GM19099 (cell line): ENCODE results near the gene GRAMD1B.

Source experiments
- POLR2A ChIP-seq: IDR thresholded peaks from 3 replicates; pipeline ENCODE4 v1.6.1; 2011; ENCODE audit warnings: low read depth; ENCODE audit not compliant: insufficient read length; ENCODE audit errors: extremely low read depth

The GRAMD1B gene

DNA sequence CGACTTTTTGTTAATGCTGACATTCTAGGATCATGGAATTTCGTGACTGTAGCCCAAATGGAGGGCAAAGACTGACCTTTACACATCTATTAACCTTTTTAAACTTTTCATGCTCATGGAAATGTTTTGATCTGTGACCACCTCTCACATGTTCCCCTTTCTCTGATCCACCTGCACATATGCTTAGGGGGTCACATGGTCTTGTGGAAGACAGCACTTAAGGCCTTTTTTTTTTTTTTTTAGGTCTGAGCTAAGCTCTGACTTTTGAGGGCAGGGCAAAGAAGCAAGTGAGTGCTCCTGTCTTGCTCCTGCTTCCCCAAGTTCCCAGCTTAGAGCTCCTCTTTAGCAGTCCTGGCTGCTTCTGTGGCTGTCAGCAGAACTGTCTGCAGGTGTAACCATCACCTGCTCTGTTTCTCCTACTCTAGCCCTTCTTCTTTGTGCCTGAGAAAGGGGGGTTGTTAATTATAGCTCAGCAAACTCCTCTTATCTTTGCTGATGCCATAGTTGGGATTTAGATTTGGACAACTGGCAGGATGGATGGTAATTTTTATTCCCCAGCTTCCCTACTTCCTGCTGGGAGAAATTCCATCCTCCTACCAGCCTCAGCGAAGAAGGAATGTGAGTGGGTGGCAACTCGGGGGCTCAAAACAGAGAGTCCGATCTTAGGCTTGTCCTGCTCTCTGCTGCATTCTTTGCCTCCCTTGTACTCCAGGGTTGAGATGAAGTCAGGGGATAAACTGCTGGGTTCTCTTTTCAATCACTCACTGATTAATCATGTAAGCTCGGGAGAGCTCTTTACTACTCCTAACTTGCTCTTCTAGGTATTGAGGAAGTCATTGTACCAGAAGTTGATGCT lies 64.4 kb downstream of the GRAMD1B start:
- no peak for TF ChIP-seq POLR2A

DNA sequence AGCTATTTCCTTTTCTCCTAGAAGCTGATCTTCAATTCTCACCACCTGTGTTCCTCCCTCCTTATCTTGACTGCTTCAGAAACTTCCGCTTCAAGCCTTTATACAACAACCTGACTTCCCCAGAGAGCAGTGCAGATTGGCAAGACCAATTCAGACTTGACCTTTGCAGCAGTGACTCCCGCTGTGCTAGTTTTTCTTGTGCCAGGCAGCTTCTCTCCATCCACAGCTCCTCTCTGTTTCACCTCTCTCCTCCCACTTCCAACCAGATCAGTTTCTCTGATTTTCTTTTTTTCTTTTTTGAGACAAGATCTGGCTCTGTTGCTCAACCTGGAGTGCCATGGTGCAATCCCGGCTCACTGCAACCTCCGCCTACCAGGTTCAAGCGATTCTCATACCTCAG lies 74.3 kb downstream of the GRAMD1B start:
- no peak for TF ChIP-seq POLR2A

DNA sequence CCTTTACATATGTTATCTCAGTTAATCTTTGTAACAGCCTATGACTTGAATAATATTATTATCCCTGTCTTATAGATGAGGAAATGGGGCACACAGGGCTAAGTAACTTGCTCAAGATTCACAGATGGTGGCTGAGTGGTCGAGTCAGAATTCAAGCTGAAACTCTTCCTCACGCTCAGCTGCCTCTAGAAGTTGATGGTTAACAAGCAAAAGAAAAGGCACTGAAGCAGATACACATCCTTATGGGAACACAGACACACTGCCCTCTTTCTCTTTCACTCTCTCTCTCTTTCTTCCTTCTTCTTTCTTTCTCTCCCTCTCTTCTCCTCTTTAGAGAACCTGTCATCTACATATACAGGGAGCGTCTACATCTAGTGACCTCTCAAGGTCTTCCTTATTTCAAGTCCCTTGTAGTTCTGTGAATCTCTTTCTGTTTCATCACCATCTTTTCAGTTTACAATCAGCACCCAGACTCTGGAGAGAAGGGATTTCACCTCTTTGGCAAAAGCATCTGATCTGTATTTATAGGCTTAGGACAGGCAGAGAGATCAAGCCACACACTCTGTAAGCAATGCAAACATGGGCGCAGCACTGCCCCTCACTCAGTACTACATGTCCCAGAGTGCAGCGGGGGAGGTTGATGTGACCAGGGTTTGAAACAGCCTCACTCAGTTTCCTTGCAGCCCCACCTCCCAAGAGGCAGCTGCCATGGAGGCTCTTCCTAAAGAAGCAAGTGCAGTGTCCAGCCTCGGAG lies 75.7 kb downstream of the GRAMD1B start:
- no peak for TF ChIP-seq POLR2A

DNA sequence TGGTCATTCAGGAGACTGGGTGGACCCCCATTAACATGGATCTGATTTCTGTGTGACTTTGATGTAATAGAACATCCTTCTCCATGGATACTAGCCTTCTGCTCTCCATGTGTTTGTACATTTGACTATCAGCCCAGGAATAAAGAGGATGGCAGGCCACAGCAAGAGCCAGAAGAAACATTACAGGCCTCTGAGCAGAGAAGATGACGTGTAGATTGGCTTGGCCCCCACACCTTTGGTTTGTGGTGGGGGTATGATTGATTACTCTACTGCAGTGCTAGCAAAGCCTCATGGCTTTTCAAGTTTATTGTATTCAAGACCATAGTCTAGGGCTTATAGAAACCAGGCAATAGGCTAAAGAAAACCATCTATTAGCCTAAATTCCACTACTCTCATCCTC lies 77.0 kb downstream of the GRAMD1B start:
- no peak for TF ChIP-seq POLR2A

DNA sequence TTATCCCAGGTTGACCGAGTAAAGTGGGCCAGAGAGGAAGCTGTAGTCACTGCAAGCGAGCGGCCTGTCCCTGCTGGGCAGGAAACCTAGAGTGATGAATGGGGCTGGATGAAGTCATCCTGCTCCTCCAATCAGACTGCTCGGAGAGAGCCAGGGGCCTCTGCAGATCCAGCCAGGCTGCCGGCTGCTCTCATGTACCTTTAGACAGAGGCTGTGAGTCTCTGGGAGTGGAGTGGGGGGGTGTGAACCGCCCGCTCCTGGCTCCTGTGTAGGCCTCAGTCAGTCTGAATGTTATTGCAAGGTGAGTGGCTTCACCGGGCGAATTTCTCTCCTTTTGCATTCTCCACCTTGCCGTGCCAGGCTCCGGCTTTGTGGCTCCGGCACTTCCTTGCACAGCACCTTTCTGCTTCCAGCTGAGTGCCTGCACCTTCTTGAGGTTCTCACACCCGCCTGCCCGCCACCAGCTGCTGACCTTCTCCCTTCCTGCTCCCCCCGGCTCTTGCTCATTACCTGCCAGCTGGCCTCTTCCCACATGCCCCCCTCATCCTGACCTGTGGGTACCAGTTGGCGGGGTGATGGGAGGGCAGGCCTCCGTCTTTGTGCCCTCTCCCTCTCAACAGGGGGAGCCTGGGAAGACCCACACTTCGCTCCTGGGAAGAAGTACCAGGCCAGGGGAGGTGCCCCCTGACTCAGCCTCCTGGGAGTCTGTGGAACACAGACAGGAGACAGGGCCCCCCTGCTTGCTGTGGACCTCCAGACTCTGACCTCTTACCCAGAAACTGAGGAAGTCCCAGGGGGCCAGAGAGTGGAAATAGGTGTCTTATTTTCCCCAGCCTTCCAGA lies 79.9 kb downstream of the GRAMD1B start:
- TF ChIP-seq POLR2A = no peak

DNA sequence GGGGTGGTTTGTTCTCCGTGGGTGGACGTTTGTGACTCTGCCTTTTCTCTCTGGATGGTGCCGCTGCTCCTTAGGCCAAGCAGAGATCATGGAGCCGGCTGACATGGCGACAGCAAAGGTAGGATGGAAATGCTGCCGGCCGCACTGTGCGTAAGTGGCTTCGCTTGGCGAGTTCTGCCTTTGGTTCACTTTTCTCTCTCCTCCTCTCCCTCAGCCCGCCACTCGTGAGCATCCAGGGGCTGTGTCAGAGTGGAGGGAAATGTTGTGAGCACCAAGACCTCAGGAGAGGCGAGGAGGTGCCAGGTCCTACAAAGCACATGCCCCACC lies 80.5 kb downstream of the GRAMD1B start:
- TF ChIP-seq POLR2A = no peak

DNA sequence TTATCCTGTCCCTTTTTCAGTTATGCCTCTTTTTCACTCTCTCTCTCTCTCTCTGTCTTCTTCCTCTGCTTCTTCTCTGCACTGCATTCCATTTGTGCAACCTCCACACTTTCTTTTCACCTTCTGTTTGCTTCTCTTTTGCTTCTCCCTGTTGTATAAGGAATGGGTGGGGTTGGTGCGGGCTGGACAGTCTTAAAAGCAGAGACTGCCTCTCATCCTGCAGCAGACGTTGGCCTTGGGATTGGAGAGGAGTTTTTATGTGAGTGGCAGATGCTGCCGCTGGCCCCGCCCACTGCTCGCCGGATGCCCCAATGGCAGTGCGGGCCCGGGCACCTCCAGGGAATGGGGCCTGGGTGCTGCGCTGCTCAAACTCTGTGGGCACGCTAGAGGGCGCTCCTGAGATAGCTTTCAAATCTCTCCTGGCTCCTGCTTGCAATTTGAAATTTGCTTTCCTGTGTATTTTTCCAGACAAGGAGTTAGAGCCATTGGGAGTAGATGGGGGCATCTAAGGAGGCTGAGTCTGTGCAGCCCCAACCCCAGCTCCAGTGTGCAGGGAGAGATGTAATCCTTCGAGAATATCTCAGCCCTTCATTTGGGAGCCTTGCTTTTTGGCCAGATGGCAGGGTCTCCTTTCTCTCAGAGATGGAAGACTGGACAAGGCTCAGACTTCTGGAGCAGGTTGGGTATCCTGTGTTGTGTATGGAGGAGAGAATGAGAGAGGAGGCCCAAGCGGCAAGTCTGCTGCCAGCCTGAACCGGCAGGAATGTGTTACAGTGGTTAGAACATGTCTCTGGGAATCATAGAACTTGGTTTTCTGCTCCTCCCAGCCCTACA lies 81.2 kb downstream of the GRAMD1B start:
- no peak for TF ChIP-seq POLR2A

DNA sequence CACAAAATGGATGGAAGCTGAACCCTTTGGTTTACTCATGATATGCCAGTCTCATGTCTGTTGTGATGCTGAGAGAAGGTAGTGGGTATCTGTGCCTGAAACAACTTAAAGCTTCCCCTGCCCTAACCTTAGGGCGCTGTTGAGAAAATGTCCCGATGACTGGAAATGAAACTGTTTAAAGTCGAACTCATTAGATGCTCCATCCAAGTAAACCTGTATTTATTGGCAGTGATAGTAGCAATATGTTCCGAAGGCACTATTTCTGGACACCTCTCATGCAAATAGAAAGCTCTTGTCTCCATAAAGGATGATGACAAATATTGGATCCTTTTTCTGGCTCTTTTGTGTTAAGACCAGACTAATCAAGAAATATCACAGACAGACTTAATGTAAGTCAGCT lies 86.2 kb downstream of the GRAMD1B start:
- TF ChIP-seq POLR2A = no peak

DNA sequence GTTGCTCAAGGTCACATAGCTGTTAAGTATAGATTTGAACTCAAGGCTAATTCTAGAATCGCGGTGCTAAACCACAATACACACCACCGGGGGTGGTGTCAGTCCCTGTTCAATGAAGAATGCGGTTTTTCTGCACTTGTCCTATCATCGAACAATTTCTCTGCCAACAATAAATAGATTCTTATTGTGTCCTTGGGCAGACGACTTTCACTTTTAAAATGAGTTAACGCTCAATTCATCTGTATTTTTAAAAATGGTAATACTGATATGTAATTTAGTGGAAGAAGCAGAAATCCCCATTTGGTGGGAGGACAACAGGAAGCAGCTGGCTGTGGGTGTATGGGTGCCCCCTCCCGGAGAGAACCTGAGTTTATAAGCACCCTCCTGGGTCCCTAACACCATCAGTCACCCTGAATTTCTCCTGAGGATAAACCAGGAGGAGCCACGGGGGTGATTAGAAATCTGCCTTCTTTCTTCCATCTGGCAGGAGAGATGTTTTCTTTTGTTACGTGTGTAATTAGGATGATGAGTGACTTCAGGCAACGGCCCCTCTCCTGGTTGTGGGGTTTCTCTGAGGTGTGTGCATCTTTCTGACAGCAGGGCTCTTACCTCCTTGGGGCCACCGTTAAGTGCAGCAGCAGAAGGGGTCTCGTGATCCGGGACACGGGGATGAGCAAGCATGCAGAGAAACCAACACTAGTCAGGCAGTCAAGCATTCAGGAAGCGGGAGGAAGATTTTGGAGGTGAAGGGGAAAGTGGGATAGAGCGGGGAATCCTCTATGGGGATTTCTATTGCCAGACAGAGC lies 87.7 kb downstream of the GRAMD1B start:
- no peak for TF ChIP-seq POLR2A

DNA sequence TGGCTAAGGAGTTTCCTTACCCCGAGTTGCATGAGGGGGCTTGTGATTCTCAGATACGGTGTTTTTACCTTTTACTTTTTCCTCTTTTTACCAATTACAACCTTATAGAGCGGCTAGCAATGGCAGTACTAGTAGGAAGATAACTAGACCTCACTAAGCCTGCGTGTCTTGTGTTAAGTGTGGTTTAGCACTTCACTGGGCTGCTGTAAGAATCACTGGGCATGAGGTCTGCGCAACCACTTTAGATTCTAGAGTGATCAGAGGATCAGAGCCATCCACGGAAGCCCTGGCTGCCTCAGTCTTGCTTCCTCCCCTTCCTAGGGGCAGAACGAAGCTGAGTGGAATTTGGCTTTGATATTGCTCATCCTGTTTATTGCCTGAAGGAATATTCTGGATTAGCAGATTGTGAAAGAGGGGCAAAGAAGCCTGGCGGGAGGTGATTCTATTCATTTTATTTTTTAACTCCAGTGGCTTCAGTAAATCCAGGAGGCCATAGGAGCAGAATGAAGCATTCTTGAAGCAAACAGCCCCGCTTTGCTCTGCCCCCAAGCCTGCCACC lies 88.5 kb downstream of the GRAMD1B start:
- TF ChIP-seq POLR2A = no peak

DNA sequence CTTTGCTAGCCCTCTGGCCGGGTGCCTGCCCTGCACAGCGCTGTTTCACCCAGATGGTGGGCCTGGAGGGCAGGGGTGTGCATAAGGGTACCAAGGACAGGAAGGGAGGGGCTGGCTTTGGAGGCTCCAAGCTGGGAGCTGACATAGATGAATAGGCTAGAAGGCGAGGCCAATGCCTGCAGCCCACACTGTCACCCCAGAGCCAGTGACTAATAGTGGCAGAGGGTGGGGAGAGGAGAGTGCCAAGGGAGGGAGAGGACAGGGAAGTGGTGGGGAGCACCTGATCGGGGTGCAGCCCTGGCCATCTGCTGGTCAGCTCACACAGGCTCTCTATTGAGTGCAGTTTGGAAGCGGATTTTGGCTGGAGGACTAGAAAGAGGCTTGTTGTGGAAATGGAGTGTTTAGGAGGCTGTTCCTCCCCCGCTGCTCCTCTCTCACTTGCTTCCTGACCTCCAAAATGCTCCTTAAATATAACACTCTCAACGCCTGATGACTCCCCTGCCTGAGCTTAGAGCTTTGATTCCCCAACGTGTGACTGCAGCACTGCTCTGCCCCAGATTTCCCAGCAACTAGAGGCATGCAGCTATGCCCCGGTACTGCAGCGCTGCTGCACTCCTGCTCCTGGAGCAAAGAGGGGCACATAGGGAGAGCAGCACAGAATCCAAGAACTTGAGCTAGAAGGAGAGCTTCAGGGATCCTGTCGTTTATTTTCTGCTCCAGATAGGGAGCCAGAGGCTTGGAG lies 89.2 kb downstream of the GRAMD1B start:
- no peak for TF ChIP-seq POLR2A

DNA sequence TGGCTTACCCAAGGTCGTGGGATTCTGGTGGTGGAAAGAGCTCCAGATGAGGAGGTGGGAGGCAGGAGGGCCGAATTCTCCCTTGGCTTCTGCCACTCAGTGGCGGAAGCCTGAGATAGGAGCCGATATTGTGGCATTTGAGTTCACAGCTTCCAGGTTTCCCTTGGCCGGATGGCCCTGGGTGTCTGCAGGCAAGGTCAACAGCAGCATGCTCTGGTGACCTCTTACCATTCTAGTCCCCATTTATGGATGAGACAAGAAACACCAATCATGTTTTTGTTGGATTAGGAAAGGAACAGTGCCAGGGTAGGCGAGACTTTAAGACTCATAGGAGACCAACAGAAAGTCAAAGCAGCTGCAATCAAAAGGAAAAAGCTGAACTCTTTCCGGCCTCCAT lies 89.7 kb downstream of the GRAMD1B start:
- no peak for TF ChIP-seq POLR2A

DNA sequence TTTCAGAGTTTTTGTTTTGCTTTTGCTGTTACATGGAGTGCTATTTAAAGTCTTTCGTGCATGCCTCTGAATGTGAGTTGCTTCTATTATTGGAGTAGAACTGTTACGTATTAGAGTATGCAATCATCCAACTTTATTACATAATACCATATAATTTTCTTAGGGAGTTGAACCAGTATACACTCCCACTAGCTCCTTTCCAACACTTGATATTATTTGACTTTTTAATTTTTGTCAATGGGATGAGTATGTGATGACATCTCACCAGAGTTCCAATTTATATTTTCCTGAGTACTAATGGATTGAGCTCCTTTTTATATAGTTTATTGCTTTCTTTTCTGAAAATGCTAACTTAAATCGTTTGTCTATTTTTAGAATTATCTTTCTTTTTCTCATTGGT lies 90.9 kb downstream of the GRAMD1B start:
- TF ChIP-seq POLR2A = no peak

DNA sequence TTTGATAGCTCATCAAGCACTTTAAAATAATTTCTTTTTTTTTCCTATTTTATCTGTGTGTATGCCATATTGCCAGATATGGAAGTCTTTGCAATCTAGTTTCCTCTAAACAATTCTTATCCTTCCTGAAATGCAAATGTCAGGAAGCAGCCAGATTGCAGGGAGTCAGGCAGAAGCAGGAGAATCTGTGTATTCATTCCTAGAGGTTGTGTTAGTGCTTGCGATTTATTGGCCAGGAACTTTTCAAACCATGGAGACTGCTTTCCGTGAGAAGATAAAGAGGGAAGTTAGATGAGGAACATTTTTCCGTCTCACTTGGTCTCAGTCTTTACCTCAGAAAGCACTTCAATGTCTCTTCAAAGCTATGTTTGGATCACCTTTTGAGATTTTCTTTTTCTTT lies 91.9 kb downstream of the GRAMD1B start:
- no peak for TF ChIP-seq POLR2A
